Measurements from ENCODE around the gene VRK3.

VRK3 gene

DNA sequence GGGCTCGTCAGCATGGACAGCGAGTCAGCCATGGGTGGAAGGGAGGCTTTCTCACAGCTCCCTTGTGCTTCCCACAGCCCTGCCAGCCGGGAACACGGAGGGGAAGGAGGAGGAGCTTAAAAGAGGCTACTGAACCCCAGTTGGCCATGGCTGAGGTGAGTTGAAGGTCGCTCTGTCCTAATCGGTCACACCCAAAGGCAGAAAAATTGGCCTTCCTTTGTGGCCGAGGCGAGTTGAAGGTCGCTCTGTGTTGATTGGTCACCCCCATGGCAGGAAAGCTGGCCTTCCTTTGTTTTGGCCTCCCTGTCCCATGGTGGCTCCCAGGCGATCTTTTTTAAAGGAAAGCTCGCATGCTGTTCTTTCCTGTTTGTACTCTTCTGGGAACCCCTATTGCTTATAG, 5.8 kb upstream of the VRK3 start:
- intact Hi-C loops (cut with DNase I): no loop called here
- no peak for DNase-seq

GRCh38 chr19:50030225-50030624, 5.1 kb upstream of the VRK3 start:
- intact Hi-C loops (cut with DNase I): no loop called here
- DNase-seq: no peak

GRCh38 chr19:50026550-50026906, 1.4 kb upstream of the VRK3 start:
- intact Hi-C loops (cut with DNase I): no loop called here
- DNase-seq: no peak

GRCh38 chr19:50025794-50026549, 800 bp upstream of the VRK3 start, which contains the start of gene ZNF473:
Gene ZNF473 (plus strand): TSS chr19:50026005. CDS start chr19:50031083, 5,078 bp downstream.
- intact Hi-C loops (cut with DNase I): no loop called here
- DNase-seq: peak; percentile 91 to 99 (median 94)

- intact Hi-C loops (cut with DNase I): no loop called here
Observed at GRCh38 chr19:50024719-50025021, 502 bp downstream of the VRK3 start.

DNA sequence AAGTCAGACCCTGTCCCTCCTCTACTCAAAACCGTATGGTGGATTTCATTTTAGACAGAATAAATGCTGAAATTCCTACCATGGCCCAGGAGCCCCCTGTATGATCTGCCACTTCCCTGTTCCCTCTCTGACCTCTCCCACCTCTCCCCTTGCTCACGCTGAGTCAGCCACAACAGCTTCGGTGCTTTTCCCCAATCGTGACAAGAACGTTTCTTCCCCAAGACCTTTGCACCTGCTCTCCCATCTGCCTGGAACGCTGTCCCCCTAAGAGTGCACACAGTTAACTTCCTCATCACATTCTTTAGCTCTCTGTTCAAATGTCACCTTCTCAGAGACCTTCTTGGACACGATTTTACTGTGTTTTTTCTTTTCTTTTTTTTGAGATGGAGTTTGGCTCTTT, 2.3 kb downstream of the VRK3 start:
- intact Hi-C loops (cut with DNase I): no loop called here

More at GRCh38 chr19:50024719-50025021, 502 bp downstream of the VRK3 start:
- no peak for DNase-seq

GRCh38 chr19:50020481-50020880, 4.7 kb downstream of the VRK3 start:
- intact Hi-C loops (cut with DNase I): no loop called here
- no peak for DNase-seq

More for the DNA sequence above, 2.3 kb downstream of the VRK3 start:
- no peak for DNase-seq

DNA sequence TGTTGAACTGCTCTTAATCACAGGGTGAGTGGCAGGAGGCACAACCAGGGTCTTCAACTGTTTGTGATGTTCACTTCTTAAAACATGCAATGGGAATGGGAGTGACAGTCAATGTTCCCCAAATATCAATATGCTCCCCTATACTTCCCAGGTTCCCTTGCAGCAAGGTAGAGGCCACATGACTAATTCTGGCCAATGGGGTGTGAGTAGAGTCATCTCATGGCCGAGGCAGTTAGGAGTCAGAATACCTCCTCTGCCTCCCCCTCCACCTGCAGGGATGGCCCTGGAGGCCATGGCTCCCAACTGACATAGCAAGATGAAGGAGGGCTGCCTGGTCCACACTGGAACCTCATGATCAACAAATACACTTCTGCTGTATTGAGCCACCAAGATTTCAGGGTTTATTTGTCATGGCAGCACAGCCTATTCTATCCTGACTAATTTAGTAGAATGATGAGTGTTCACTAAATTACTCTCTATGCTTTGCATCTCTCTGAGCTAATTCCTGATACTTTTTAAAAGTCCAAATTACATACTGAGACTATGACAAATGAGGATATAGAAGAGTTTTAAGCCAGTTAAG, 8.9 kb downstream of the VRK3 start:
- DNase-seq: no peak
- intact Hi-C loops (cut with DNase I): no loop called here

DNA sequence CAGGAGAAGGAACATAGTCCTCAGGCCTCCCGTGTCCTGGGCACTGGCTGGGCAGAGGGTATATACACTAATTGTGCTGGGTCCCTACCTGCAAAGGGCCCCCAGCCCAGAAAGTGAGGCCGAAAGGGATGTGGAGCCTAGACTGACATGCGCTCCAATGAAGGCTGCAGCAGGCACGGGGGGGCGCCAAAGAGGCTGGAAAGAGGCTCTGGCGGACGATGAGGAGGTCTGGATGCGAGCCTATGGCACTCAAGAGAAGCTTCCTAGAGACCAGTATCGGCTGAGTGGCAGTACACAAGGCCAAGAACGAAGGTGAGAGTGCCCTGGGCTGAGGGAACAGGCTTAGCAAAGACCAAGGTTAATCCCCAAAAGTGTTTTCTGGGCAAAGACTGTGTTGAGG, 16.6 kb downstream of the VRK3 start:
- peak in 2 of 10 donors; percentile 64 to 82 for DNase-seq
- intact Hi-C loops (cut with DNase I): no loop called here

GRCh38 chr19:50007947-50008346, 17.2 kb downstream of the VRK3 start:
- no peak for DNase-seq
- intact Hi-C loops (cut with DNase I): no loop called here

DNA sequence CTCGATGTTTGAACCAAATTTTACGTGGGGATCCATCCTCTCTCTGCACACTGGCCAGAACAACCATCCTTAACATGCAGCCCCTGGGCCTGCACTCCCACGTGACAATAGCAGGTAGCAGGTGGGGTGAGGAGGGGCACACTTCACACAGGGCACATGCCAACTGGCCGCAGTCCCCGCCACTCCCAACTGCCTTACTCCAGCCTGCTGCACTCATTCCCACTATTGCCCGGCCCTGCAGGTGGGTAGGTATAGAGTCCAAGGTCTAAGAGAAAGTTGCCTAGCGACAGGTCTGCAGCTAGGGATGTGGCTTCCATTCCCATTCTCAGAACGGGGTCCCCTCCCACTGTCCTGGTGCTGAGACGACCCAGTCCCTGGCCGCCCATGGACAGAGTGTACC, 18.0 kb downstream of the VRK3 start:
- peak in 1 of 10 donors; percentile 21 for DNase-seq
- intact Hi-C loops (cut with DNase I): no loop called here

DNA sequence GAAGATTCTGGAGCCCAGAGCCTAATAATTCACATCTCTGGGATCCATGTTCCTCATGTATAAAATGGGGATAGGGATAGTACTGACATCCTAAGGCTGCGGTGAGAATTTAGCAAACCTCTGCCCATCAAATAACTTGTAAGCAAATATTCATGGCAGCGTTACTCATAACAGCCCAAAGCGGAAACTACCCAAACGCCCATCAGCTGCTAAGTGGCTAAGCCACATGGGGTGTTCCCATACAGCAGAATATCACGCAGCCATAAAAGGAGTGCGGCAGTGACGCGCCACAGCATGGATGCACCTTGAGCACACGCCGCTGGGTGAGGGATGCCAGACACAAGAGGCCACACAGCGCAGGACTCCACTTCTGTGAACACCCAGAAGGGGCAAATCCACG, 19.7 kb downstream of the VRK3 start:
- DNase-seq: no peak

GRCh38 chr19:50003810-50004419, 21.3 kb downstream of the VRK3 start:
- peak in 7 of 10 donors; percentile 39 to 90 (median 47) for DNase-seq
- intact Hi-C loops (cut with DNase I): no loop called here

More for the DNA sequence above, 19.7 kb downstream of the VRK3 start:
- intact Hi-C loops (cut with DNase I): no loop called here

DNA sequence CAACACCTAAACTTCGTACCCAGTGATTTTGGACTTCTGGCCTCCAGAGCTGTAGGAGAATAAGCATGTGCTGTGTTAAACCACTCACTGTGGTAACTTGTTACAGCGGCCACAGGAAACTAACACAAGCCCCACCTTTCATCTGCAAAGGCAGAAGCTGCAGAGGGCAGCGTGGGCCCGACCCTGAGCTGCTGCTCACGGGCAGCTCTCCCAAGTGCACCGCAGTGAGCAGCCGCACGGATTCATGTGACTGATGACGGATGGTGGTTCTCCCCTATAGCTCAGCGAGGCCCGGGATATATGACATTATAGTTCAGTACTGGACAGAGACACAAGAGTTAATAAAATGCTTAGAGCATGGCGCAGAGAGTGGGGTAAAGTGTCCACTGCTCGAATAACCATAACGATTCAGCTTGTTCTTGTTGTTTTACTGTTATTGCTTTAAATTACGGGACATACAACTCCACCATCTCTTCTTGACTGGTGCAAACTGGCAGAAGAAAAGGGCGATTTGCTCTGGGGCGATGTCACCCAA, 21.9 kb downstream of the VRK3 start:
- no peak for DNase-seq
- intact Hi-C loops (cut with DNase I): no loop called here

- DNase-seq: peak in 1 of 10 donors; percentile 12
- intact Hi-C loops (cut with DNase I): no loop called here
Observed at GRCh38 chr19:50002386-50002960, 22.7 kb downstream of the VRK3 start.

GRCh38 chr19:50001775-50002174, 23.4 kb downstream of the VRK3 start:
- intact Hi-C loops (cut with DNase I): no loop called here
- peak in 1 of 10 donors; percentile 21 for DNase-seq

DNA sequence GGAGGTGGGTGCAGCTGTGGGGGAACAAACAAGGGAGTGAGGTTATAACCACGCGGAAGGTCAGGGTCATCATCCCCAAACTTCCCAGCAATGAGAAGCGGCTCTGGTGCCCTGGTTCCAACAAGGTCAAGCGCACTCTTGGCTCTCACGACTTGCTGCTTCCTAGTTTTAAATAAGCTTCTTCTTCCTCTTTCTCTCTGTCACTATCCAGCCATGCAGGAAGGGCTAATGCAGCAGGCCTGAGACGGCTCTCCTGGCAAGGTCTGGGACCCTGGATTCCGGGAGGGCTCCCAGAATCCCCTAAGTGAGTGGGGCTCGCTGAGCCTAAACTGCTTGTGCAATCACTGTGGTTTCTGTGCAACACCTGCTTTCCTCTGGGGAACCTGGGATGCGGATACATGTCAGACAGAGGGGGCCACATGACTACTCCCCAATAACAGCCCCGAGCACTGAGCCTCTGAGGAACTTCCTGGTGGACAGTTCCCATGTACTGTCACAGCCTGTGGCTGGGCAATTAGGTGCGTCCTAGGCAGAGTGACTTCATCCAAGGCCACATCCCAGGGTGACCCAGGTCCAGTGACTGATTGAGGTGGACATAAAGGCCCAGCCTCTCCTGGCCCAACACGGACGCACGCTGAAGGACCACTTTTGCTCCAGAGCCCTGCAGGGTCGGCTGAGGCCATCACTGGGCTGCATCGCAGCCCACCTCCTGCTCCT, 24.2 kb downstream of the VRK3 start:
- DNase-seq: peak in 1 of 10 donors; percentile 10
- intact Hi-C loops (cut with DNase I): no loop called here

DNA sequence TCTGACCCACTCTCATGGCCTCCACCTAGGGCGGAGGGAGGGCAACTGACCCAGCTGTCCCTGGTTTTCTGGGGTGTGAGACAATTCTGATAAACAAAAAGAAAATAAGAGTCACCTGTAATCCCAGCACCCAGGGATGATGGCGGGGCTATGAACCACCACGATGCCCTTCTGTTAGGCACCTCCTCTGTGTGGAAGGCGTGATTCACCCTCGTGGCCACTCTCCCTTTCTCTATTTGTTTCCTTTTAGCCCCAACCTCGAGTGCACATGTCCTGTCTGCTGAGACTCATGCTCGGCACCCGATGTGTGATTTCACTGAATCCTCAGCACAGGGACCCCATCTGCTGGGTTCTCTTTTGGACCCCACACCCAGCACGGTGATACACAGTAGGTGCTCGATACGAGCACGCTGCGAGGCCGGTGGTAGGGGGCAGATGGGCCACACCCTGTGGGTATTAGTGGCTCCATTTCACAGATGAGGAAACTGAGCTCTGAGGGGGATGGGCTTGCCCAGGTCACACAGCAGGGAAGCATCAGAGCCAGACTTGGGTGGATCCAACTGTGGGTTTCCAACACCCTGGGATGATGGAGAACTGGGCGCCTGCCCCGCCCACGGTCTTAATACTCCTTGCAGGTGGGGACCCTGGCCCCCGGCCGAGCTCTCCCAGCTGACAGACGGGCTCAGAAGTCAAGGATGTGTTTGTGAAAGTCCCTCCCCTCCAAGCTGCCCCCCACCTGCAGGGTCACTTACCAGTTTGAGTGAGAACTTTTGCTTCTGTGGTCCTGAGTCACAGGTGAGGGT, 24.9 kb downstream of the VRK3 start:
- peak in 1 of 10 donors; percentile 41 for DNase-seq
- intact Hi-C loops (cut with DNase I): no loop called here

- DNase-seq: peak in 2 of 10 donors; percentile 24 to 45
- intact Hi-C loops (cut with DNase I): no loop called here
Observed at GRCh38 chr19:49999371-50000010, 25.7 kb downstream of the VRK3 start.

All from posterior cingulate gyrus (tissue), 11 donors.